Endodermal cell (in vitro differentiated cells): Measurements from ENCODE around the gene IQSEC2. TPM values are rescaled to one million over a fixed set of nuclear protein-coding genes. Genes with fewer than 3 reads are reported as not detected.

Source experiments
- DNase-seq: peaks from one replicate; pipeline ENCODE4 v3.0.0-alpha.2; 2017
- H3K27ac ChIP-seq: 2 replicates; pipeline ENCODE4 v1.5.1; 2013; ENCODE audit warnings: mild to moderate bottlenecking, low read depth, low read length, moderate library complexity
- H3K27me3 ChIP-seq: 2 replicates; pipeline ENCODE4 v1.6.1; 2013; ENCODE audit warnings: mild to moderate bottlenecking, low read length, moderate library complexity; ENCODE audit not compliant: insufficient read depth, control insufficient read depth, poor library complexity, severe bottlenecking
- H3K36me3 ChIP-seq: 2 replicates; pipeline ENCODE4 v1.7.0; 2013; ENCODE audit warnings: mild to moderate bottlenecking, low read length, moderate library complexity; ENCODE audit not compliant: control insufficient read depth, insufficient read depth
- H3K4me1 ChIP-seq: one replicate; pipeline ENCODE4 v1.7.0; 2013; ENCODE audit warnings: low read length; ENCODE audit not compliant: control insufficient read depth, insufficient read depth
- H3K4me3 ChIP-seq: 2 replicates; pipeline ENCODE4 v1.5.1; 2013; ENCODE audit warnings: mild to moderate bottlenecking, low read length, moderate library complexity
- H3K9ac ChIP-seq: 2 replicates; pipeline ENCODE4 v1.6.1; 2013; ENCODE audit warnings: mild to moderate bottlenecking, low read length, moderate library complexity; ENCODE audit not compliant: poor library complexity, severe bottlenecking; ENCODE audit errors: extremely low read depth
- H3K9me3 ChIP-seq: 2 replicates; pipeline ENCODE4 v1.6.1; 2013; ENCODE audit warnings: mild to moderate bottlenecking, low read length, moderate library complexity; ENCODE audit not compliant: control insufficient read depth
- H3K27ac Mint-ChIP-seq: 2 replicates; pipeline ENCODE4 v1.8.0; 2020; ENCODE audit warnings: mixed read lengths
- H3K27me3 Mint-ChIP-seq: 2 replicates; pipeline ENCODE4 v1.8.0; 2021; ENCODE audit warnings: mild to moderate bottlenecking, mixed read lengths; ENCODE audit not compliant: insufficient read depth
- H3K36me3 Mint-ChIP-seq: 2 replicates; pipeline ENCODE4 v1.8.0; 2020; ENCODE audit warnings: low read depth, mixed read lengths
- H3K4me1 Mint-ChIP-seq: 2 replicates; pipeline ENCODE4 v1.8.0; 2020; ENCODE audit warnings: mixed read lengths
- H3K4me3 Mint-ChIP-seq: 2 replicates; pipeline ENCODE4 v1.8.0; 2020; ENCODE audit warnings: mild to moderate bottlenecking, moderate library complexity, mixed read lengths
- H3K9me3 Mint-ChIP-seq: 2 replicates; pipeline ENCODE4 v1.8.0; 2020; ENCODE audit warnings: mild to moderate bottlenecking, mixed read lengths
- WGBS, 2 experiments: methylation state at CpG; one replicate each; pipeline versions ENCODE4 v1.1.5 to v1.1.7; 2013; ENCODE audit warnings: missing lambda C conversion rate in 2 of 2, mixed read lengths in 1 of 2; ENCODE audit not compliant: insufficient coverage in 1 of 2, insufficient read length in 1 of 2; 5-methylcytosine and 5-hydroxymethylcytosine counted together
- total RNA-seq, 2 donors: library from RNA; stranded (reverse); fragmentation: NEBNext Ultra II Directional in 1 of 2; extraction: Animal tissue kit (Norgen Biotek cat#: 25700) in 1 of 2; gene quantifications; 2 replicates in 1 of 2; 3 replicates in 1 of 2; pipeline ENCODE4 v1.2.1, GENCODE V29; 2021
- TF ChIP-seq, protein P1 (sequence below): fragments of 200-600 bp; sonication (generic); conservative IDR thresholded peaks from 2 replicates; pipeline ENCODE4 v1.5.0; 2021; ENCODE audit warnings: antibody characterized with exemption, mild to moderate bottlenecking

The IQSEC2 gene
- total RNA-seq, 2 donors from 2014 or later, result 14.7 to 18.2 TPM

DNA sequence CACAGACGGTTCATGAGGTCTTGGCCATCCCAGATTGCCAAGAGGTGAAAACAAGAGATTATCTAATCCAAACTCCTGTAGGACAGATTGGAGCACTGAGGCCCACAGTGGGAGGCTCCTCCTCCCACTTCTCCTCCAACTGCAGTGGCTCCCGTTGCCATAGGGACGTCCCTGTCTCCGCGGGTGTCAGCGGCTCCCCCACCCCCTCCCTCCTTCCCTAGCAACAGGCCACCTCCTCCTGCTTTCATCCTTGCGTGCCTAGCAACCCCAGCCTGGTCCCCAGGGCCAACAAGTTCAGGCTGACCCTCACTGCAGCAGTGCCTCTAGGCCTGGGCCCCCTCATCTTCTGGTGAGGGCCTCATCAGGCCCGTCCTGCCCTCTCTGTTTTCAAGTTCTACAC, 6.8 kb upstream of the IQSEC2 start:
- 0 to 39% methylated on average over 3 to 7 of the region's 8 CpGs for WGBS, 2 experiments
- Histone ChIP-seq H3K36me3 (no peaks in the 10 kb centered on the region), H3K9ac (no peak overlapping the region), H3K9me3 (no peaks in the 10 kb centered on the region), H3K27me3 (no peaks in the 10 kb centered on the region), H3K4me1 (no peaks in the 10 kb centered on the region), H3K4me3 (no peak overlapping the region), H3K27ac (no peak overlapping the region)
- Mint-ChIP-seq H3K27ac (no peak overlapping the region), H3K4me1 (peaks cover 10% of the 10 kb centered on the region), H3K27me3 (no peaks in the 10 kb centered on the region), H3K9me3 (peaks cover 72% of the 10 kb centered on the region), H3K4me3 (no peak overlapping the region), H3K36me3 (no peaks in the 10 kb centered on the region)
- DNase-seq, result peak; percentile 80
- TF ChIP-seq, protein P1, sequence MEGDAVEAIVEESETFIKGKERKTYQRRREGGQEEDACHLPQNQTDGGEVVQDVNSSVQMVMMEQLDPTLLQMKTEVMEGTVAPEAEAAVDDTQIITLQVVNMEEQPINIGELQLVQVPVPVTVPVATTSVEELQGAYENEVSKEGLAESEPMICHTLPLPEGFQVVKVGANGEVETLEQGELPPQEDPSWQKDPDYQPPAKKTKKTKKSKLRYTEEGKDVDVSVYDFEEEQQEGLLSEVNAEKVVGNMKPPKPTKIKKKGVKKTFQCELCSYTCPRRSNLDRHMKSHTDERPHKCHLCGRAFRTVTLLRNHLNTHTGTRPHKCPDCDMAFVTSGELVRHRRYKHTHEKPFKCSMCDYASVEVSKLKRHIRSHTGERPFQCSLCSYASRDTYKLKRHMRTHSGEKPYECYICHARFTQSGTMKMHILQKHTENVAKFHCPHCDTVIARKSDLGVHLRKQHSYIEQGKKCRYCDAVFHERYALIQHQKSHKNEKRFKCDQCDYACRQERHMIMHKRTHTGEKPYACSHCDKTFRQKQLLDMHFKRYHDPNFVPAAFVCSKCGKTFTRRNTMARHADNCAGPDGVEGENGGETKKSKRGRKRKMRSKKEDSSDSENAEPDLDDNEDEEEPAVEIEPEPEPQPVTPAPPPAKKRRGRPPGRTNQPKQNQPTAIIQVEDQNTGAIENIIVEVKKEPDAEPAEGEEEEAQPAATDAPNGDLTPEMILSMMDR, result no peak

DNA sequence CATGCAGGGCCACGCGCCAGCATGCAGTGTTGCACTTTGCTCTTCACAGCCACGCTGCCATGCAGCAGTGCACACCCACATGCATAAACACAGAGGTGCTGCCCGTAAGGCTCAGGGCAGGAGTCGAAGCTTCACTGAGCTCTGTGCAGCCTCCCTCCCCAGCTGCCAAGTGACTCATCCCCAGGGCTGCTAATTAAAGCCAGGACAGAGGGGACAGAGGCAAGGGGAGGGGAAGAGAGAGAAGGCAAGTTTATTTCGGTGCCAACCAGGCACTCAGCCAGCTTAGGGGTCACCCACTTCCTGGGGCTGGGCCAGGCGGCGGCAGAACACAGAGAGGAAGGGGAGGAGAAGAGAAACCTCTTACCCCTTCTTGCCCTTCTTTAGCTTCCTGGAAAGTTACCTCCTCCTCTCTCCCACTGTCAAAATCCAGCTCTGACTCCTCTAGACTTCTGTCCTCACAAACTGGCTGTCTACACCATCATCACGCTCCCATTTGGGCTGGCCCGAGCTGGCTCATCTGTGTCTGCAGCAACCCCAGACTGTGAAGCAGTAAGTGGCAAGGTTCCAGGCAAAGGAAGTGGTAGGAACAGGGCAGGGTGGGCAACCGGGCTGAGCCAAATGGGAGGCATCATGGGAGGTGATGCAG, 6.2 kb upstream of the IQSEC2 start:
- peaks cover 10% of the 10 kb centered on the region for H3K4me1 Mint-ChIP-seq
- TF ChIP-seq, protein P1, result no peak
- Histone ChIP-seq H3K27ac (no peak overlapping the region), H3K4me1 (no peaks in the 10 kb centered on the region), H3K36me3 (no peaks in the 10 kb centered on the region), H3K9me3 (no peaks in the 10 kb centered on the region), H3K9ac (no peak overlapping the region), H3K4me3 (no peak overlapping the region), H3K27me3 (no peaks in the 10 kb centered on the region)
- no peak overlapping the region for H3K4me3 Mint-ChIP-seq
- H3K27me3 Mint-ChIP-seq, result no peaks in the 10 kb centered on the region
- 80% methylated on average over 9 of the region's 11 CpGs; no CpG with 5 or more reads in 1 of the 2 experiments for WGBS, 2 experiments
- no peak for DNase-seq
- H3K9me3 Mint-ChIP-seq, result peaks cover 69% of the 10 kb centered on the region
- H3K27ac Mint-ChIP-seq, result no peak overlapping the region
- no peaks in the 10 kb centered on the region for H3K36me3 Mint-ChIP-seq

DNA sequence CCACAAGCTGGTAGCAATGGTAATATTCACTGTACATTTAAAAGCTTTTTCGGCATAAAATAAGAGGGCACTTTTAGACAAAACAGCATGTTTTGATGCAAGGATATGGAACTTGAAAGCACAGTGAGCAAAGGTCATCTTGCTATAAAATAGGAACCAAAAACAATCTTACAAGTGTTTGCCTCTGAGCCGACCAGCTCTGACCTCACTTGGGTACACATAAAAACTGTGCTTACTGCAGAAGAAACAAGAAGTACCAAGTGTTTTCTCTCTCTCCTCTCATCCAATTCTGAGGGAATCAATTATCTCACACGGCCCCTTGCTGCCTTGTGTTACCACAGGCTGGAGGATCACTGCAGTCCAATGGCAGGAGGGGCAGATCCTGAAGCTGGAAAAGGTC, 4.8 kb upstream of the IQSEC2 start:
- peaks cover 13% of the 10 kb centered on the region for H3K4me1 Mint-ChIP-seq
- H3K4me1 ChIP-seq, result no peaks in the 10 kb centered on the region

More for the DNA sequence above, 4.8 kb upstream of the IQSEC2 start:
- no peaks in the 10 kb centered on the region for H3K9me3 ChIP-seq
- H3K27me3 ChIP-seq, result no peaks in the 10 kb centered on the region
- 92 to 93% methylated on average over 2 to 3 of the region's 3 CpGs for WGBS, 2 experiments
- no peaks in the 10 kb centered on the region for H3K36me3 ChIP-seq
- no peak overlapping the region for H3K9ac ChIP-seq
- H3K27ac Mint-ChIP-seq, result no peak overlapping the region
- H3K36me3 Mint-ChIP-seq, result no peaks in the 10 kb centered on the region
- no peak overlapping the region for H3K4me3 Mint-ChIP-seq
- H3K27me3 Mint-ChIP-seq, result no peaks in the 10 kb centered on the region
- no peak overlapping the region for H3K27ac ChIP-seq
- H3K9me3 Mint-ChIP-seq, result peaks cover 68% of the 10 kb centered on the region
- TF ChIP-seq, protein P1, result no peak
- no peak overlapping the region for H3K4me3 ChIP-seq
- no peak for DNase-seq
